Activated T-cell treated with anti-CD3 and anti-CD28 coated beads, Interleukin-2, amount 50 U/mL, for 72 hours (primary cell): ENCODE results near the gene MED12. TPM values are rescaled to one million over a fixed set of nuclear protein-coding genes. Genes with fewer than 3 reads are reported as not detected.

Experiments
- ATAC-seq, 2 donors: fragments of 150-1000 bp; cut with Tn5 transposase; replicated peaks in 1 of 2; 2 replicates each; pipeline ENCODE4 v1.10.0; 2021; ENCODE audit warnings: moderate library complexity in 2 of 2, mild to moderate bottlenecking in 1 of 2
- DNase-seq, 2 donors: peaks; one replicate each; pipeline ENCODE4 v3.0.0; 2021 to 2022; ENCODE audit warnings: mixed read lengths in 1 of 2
- H3K27ac Mint-ChIP-seq: one replicate; pipeline ENCODE4 v1.8.0; 2022; ENCODE audit warnings: mild to moderate bottlenecking, moderate library complexity, mixed read lengths
- H3K27me3 Mint-ChIP-seq: one replicate; pipeline ENCODE4 v1.8.0; 2022; ENCODE audit warnings: low read depth, mixed read lengths
- H3K36me3 Mint-ChIP-seq, 2 donors: one replicate each; pipeline ENCODE4 v1.8.0; 2022; ENCODE audit warnings: mixed read lengths in 2 of 2, mild to moderate bottlenecking in 1 of 2; ENCODE audit not compliant: insufficient read depth in 2 of 2
- H3K4me1 Mint-ChIP-seq: one replicate; pipeline ENCODE4 v1.8.0; 2022; ENCODE audit warnings: low read depth, mixed read lengths
- H3K4me3 Mint-ChIP-seq, 2 donors: one replicate each; pipeline ENCODE4 v1.8.0; 2022; ENCODE audit warnings: mild to moderate bottlenecking in 2 of 2, mixed read lengths in 2 of 2, moderate library complexity in 2 of 2
- H3K9me3 Mint-ChIP-seq, 2 donors: one replicate each; pipeline ENCODE4 v1.8.0; 2022; ENCODE audit warnings: mixed read lengths in 2 of 2
- total RNA-seq, 2 donors: library from RNA; stranded (reverse); gene quantifications; one replicate each; pipeline ENCODE4 v1.2.3, GENCODE V29; 2022

The MED12 gene
- total RNA-seq, 2 donors from 2014 or later = 44.1 to 48.6 TPM

DNA sequence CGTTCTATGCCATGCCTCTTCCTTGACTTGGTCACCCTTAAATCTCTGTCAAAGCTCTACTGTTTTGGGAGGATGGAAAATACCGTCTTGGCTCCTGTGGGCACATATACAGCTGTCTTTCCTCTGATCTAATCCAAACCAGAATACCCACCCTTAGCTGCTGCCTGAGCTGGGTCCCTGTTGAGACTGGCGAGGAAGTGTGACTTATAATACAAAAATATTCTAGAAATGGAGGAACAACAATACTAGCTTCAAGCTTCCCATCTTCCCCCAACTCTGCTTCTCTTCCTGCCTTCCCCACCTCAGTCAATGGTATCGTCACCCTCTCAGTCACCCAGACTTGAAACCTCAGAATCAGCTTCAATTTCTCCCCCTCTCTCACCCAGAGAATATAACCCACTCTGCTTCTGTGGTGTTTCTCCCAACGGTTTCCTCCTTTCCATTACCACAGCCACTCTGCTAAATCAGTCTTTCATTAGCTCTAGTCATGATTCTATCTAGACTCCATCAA is 6.4 kb upstream of the MED12 start:
- peaks cover 6% of the 10 kb centered on the region for H3K27me3 Mint-ChIP-seq
- peak overlapping the region; percentile 85 to 88 for H3K4me3 Mint-ChIP-seq
- H3K27ac Mint-ChIP-seq = peak overlapping the region; percentile 92
- no peaks in the 10 kb centered on the region for H3K9me3 Mint-ChIP-seq
- no peak for DNase-seq
- H3K36me3 Mint-ChIP-seq = peaks cover 23 to 31% of the 10 kb centered on the region in 2 donors
- peaks cover 53% of the 10 kb centered on the region for H3K4me1 Mint-ChIP-seq
- peak; percentile 33 to 35 for ATAC-seq

DNA sequence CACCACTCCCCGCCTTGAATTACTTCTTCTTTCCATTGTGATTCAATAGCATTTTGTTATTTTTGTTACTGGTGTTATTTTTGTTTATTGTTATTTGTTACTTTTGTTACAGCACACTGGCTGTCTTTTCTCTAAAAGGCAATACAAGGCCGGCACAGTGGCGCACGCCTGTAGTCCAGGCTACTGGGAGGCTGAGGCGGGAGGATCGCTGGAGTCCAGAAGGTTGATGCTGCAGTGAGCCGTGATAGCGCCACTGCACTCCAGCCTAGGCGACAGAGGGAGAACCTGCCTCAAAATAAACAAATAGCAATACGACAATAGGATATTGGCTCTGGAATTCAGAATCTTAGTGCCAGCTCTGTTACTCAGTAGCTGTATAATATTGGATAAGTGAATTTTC is 1.0 kb upstream of the MED12 start:
- DNase-seq (no peak), ATAC-seq (no peak)
- Mint-ChIP-seq H3K27me3 (no peaks in the 10 kb centered on the region), H3K4me3 (peak overlapping the region in 1 of 2 donors; percentile 51), H3K9me3 (no peaks in the 10 kb centered on the region), H3K4me1 (peaks cover 27% of the 10 kb centered on the region), H3K27ac (peak overlapping the region; percentile 24), H3K36me3 (peaks cover 5 to 8% of the 10 kb centered on the region in 2 donors)

- peak; percentile 14 to 28 for ATAC-seq
- H3K36me3 Mint-ChIP-seq = peaks cover 7 to 8% of the 10 kb centered on the region in 2 donors
- no peak overlapping the region for H3K27ac Mint-ChIP-seq
- peaks cover 14% of the 10 kb centered on the region for H3K4me1 Mint-ChIP-seq
- H3K27me3 Mint-ChIP-seq = no peaks in the 10 kb centered on the region
- H3K9me3 Mint-ChIP-seq = no peaks in the 10 kb centered on the region
- DNase-seq = no peak
- H3K4me3 Mint-ChIP-seq = peak overlapping the region; percentile 83 to 86
Observed at GRCh38 chrX:71118985-71119535, 664 bp downstream of the MED12 start.

DNA sequence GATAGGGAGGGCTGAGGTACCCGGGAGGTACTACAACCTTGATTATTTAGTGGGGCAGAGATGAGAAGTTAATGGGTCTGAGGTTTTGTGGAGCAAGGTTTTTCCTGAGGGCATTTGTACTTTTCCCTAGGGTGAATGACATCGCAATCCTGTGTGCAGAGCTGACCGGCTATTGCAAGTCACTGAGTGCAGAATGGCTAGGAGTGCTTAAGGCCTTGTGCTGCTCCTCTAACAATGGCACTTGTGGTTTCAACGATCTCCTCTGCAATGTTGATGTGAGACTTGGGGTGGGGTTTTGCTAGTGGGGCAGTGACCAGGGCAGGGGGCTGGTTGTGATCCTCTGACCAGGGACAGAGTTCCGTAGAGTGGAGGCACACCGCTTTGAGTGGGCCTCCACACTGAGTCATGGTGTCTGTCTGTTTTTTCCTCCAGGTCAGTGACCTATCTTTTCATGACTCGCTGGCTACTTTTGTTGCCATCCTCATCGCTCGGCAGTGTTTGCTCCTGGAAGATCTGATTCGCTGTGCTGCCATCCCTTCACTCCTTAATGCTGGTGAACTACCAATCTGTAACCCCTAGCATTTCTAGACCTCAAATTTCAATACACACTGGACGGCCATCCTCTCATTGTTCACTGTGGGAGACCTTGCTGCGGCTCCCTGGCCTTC is 9.9 kb downstream of the MED12 start:
- ATAC-seq (no peak), DNase-seq (no peak)
- Mint-ChIP-seq H3K4me1 (peaks cover 8% of the 10 kb centered on the region), H3K9me3 (no peaks in the 10 kb centered on the region), H3K27me3 (no peaks in the 10 kb centered on the region), H3K27ac (no peak overlapping the region), H3K4me3 (no peak overlapping the region), H3K36me3 (peaks cover 12 to 16% of the 10 kb centered on the region in 2 donors)

- peak overlapping the region; percentile 34 to 36 for H3K4me3 Mint-ChIP-seq
- peak; percentile 72 for DNase-seq
- H3K27me3 Mint-ChIP-seq = no peaks in the 10 kb centered on the region
- H3K4me1 Mint-ChIP-seq = peaks cover 8% of the 10 kb centered on the region
- ATAC-seq = peak; percentile 85 to 87
- H3K9me3 Mint-ChIP-seq = no peaks in the 10 kb centered on the region
- peak overlapping the region; percentile 45 for H3K27ac Mint-ChIP-seq
- peaks cover 12 to 16% of the 10 kb centered on the region in 2 donors for H3K36me3 Mint-ChIP-seq
Observed at GRCh38 chrX:71128915-71129765, 10.7 kb downstream of the MED12 start.

GRCh38 chrX:71131510-71131909 is 13.1 kb downstream of the MED12 start:
- Mint-ChIP-seq H3K9me3 (no peaks in the 10 kb centered on the region), H3K36me3 (peaks cover 21 to 22% of the 10 kb centered on the region in 2 donors), H3K27me3 (peaks cover 13% of the 10 kb centered on the region), H3K27ac (no peak overlapping the region), H3K4me1 (peaks cover 8% of the 10 kb centered on the region), H3K4me3 (no peak overlapping the region)
- DNase-seq (no peak), ATAC-seq (no peak)

DNA sequence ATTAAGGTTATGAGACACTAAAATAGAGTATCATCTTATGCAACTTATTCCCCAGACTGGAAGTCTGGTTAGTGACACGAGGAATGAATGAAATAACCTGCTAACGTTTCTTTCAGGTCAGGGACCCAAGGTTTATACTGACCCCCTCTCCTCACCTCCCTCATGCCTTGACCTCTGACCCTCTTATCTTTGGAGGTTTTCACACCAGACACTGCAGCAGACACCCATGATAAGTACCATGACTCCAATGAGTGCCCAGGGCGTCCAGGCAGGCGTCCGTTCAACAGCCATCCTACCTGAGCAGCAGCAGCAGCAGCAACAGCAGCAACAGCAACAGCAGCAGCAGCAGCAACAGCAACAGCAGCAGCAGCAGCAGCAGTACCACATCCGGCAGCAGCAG is 22.0 kb downstream of the MED12 start:
- ATAC-seq = no peak
- Mint-ChIP-seq H3K36me3 (peaks cover 7 to 9% of the 10 kb centered on the region in 2 donors), H3K9me3 (no peaks in the 10 kb centered on the region), H3K27me3 (peaks cover 12% of the 10 kb centered on the region), H3K27ac (no peak overlapping the region), H3K4me3 (no peak overlapping the region), H3K4me1 (peaks cover 4% of the 10 kb centered on the region)
- DNase-seq = no peak

- no peak overlapping the region for H3K4me3 Mint-ChIP-seq
- DNase-seq (no peak), ATAC-seq (no peak)
- H3K27ac Mint-ChIP-seq = no peak overlapping the region
- H3K27me3 Mint-ChIP-seq = peaks cover 6% of the 10 kb centered on the region
- peaks cover 4 to 5% of the 10 kb centered on the region in 2 donors for H3K36me3 Mint-ChIP-seq
- peaks cover 9% of the 10 kb centered on the region for H3K4me1 Mint-ChIP-seq
- H3K9me3 Mint-ChIP-seq = no peaks in the 10 kb centered on the region
Observed at GRCh38 chrX:71143508-71143907, 25.1 kb downstream of the MED12 start.

- Mint-ChIP-seq H3K4me3 (peak within 1 kb of the TSS in 1 of 2 donors; percentile 33), H3K36me3 (no peaks in the 10 kb centered on the region), H3K27me3 (no peaks in the 10 kb centered on the region), H3K27ac (no peak within 1 kb of the TSS), H3K4me1 (peaks cover 7% of the 10 kb centered on the region), H3K9me3 (no peaks in the 10 kb centered on the region)
- ATAC-seq = no peak
- no peak for DNase-seq
Observed at GRCh38 chrX:71144651-71145050, 26.3 kb downstream of the MED12 start, which contains the start of gene NLGN3. Gene NLGN3 (plus strand): TSS chrX:71144841. CDS start chrX:71147750, 2,909 bp downstream.

DNA sequence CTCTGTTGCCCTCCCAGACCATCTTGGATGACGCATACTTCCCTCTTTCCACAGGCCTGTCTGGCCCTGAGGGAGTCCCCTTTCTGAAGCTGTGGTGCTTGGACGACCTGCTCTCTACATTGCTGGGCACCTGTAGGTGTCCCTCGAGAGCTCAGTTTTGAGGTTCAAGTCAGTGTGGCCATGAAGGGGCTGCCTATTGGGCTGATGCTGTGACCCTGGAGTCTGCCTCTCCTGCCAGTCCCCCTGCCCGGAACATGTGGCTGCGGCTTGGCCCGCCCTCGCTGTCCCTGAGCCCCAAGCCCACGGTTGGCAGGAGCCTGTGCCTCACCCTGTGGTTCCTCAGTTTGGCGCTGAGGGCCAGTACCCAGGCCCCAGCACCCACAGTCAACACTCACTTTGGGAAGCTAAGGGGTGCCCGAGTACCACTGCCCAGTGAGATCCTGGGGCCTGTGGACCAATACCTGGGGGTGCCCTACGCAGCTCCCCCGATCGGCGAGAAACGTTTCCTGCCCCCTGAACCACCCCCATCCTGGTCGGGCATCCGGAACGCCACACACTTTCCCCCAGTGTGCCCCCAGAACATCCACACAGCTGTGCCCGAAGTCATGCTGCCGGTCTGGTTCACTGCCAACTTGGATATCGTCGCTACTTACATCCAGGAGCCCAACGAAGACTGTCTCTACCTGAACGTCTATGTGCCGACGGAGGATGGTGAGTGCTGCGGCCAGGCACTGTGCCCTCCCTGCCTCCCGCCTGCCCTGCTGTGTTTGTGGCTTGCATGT is 29.3 kb downstream of the MED12 start:
- peaks cover 7% of the 10 kb centered on the region for H3K4me1 Mint-ChIP-seq
- H3K9me3 Mint-ChIP-seq = no peaks in the 10 kb centered on the region
- no peaks in the 10 kb centered on the region for H3K36me3 Mint-ChIP-seq
- DNase-seq (no peak), ATAC-seq (no peak)
- H3K4me3 Mint-ChIP-seq = no peak overlapping the region
- H3K27me3 Mint-ChIP-seq = peaks cover 4% of the 10 kb centered on the region
- H3K27ac Mint-ChIP-seq = no peak overlapping the region

DNA sequence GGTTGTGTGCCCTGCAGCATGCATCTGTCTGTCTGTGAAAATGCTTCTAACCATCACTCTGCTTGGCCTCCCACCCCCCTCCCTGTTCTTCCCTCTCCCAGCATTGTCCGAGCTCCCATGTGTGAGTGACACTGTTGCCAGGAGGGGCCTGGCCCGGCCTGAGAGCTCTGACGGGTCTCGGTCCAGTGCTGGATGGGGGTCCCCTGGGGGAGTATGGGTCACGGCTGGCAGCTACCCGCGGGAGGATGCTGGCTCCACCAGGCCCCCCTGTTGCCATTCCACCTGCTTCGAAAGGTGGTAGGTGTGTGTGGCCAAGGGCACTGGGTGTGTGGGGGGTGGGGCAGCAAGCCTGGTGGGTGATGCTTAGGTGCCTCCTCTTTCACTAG is 29.9 kb downstream of the MED12 start:
- DNase-seq = no peak

DNA sequence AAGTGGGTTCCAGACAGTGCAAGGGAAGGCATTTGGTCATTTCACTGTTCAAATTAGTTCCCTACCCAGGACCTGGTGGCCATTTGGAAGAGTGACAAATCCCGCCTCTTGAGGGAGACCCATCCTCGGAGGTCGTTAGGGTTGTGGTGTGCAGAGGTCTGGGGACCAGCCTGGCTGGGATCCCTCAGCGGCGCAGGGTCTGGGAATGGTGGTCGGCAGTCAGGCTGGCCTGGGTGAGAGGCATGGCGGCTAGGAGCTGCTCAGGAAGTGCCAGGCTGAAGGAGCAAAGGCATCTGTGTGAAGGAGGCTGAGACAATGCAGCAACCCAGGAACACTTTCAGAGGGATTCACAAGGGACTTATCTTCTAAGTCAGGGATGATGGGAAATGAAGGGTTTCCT is 33.0 kb downstream of the MED12 start:
- ATAC-seq (no peak), DNase-seq (no peak)
- Mint-ChIP-seq H3K4me1 (peaks cover 4% of the 10 kb centered on the region), H3K4me3 (no peak overlapping the region), H3K36me3 (no peaks in the 10 kb centered on the region), H3K9me3 (no peaks in the 10 kb centered on the region), H3K27me3 (peaks cover 20% of the 10 kb centered on the region), H3K27ac (no peak overlapping the region)

More for the DNA sequence above, 29.9 kb downstream of the MED12 start:
- H3K27ac Mint-ChIP-seq = no peak overlapping the region
- peaks cover 10% of the 10 kb centered on the region for H3K27me3 Mint-ChIP-seq
- H3K36me3 Mint-ChIP-seq = no peaks in the 10 kb centered on the region
- H3K4me1 Mint-ChIP-seq = peaks cover 7% of the 10 kb centered on the region
- no peaks in the 10 kb centered on the region for H3K9me3 Mint-ChIP-seq
- no peak for ATAC-seq
- H3K4me3 Mint-ChIP-seq = no peak overlapping the region
